WI38 (cell line): Measurements from ENCODE around the gene JSRP1.

ENCODE experiments used
- H3K4me3 ChIP-seq: 2 replicates; pipeline ENCODE4 v1.5.1; 2011; ENCODE audit warnings: low read depth, mild to moderate bottlenecking, control low read depth, low read length
- CTCF ChIP-seq: IDR thresholded peaks from 2 replicates; pipeline ENCODE4 v1.5.1; 2012; ENCODE audit warnings: low read depth, mild to moderate bottlenecking, control low read depth, low read length

The JSRP1 gene

DNA sequence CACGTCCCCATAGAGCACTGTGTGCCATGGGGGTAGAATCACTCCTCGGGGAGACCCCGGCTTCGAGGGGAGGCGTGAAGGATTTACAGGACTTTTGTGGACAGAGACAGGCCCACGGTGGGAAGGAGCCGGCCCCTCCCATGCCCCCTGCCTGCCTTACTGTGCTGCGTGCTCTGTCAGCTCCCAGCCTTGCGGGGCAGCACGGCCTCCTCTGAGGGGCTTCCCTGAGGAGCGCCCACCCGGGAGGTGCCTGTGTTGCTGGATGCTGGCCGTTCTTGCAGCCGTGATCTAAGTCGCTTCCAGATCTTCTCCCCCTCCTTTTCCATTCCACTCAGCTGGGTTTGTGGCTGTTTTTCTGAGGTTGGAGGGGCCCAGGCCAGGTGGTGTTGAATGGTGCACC is 49.2 kb downstream of the JSRP1 start:
- no peak for TF ChIP-seq CTCF
- H3K4me3 ChIP-seq: no peak overlapping the region

DNA sequence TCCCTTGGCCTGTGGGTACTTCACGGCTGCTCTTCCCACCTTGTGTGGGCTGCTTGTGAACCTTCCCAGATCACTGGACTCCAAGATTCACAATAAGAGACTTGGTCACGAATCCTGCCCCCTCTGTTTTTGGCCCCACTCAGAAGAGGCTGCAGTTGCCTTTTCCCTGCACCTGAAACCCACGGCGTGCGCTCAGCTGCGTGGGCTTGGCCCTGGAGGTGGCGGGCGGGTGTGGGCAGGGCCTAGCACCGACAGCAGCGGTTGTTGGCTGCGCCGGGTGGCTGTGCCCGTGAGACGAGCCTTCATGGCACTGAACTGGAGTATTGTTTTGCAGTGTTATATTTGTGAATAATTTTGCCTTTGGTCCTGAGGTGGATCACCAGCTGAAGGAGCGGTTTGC is 53.9 kb downstream of the JSRP1 start:
- no peak for TF ChIP-seq CTCF
- no peak overlapping the region for H3K4me3 ChIP-seq
